GM12873 (cell line): ENCODE data around the gene TBC1D8.

Experiments
- TF ChIP-seq, protein P1 (sequence below): IDR thresholded peaks from 2 replicates; pipeline ENCODE4 v1.5.1; 2012; ENCODE audit warnings: low read depth, mild to moderate bottlenecking, moderate library complexity, low read length, control low read depth; ENCODE audit not compliant: insufficient read depth; ENCODE audit errors: missing control alignments

TBC1D8 gene

DNA sequence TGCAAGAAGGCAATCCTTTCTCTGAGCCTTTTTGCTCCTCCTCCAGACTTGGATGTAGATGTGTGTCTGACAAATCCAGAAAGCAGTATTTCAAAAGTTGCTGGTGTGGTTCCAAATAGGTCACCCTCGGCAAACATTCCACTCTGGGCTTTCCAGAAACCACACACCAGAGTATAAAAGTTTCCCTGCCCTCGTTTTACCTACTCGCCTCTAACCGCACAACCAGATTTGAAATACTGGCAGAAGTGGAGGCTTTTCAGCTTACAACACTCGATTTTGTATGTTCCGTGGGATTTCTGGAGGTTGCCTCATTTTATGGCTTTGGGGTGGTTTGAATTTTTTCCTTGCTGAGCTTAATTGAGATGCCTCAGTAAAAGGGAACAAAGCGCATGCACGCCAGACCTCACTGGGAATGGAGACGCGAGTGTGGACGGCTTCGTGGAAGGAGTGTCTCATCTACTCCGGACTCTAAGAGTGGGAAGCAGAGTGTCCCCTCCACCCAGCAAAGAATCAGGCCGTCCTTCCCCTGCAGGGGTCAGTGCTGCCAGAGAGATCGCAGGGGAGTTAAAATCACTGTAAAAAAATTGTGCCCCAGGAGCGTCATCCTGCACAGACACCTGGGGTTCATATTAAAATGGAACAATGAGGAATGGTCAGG lies 193.1 kb downstream of the TBC1D8 start:
- TF ChIP-seq, protein P1, sequence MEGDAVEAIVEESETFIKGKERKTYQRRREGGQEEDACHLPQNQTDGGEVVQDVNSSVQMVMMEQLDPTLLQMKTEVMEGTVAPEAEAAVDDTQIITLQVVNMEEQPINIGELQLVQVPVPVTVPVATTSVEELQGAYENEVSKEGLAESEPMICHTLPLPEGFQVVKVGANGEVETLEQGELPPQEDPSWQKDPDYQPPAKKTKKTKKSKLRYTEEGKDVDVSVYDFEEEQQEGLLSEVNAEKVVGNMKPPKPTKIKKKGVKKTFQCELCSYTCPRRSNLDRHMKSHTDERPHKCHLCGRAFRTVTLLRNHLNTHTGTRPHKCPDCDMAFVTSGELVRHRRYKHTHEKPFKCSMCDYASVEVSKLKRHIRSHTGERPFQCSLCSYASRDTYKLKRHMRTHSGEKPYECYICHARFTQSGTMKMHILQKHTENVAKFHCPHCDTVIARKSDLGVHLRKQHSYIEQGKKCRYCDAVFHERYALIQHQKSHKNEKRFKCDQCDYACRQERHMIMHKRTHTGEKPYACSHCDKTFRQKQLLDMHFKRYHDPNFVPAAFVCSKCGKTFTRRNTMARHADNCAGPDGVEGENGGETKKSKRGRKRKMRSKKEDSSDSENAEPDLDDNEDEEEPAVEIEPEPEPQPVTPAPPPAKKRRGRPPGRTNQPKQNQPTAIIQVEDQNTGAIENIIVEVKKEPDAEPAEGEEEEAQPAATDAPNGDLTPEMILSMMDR, result no peak
